GM12878 (cell line): Measurements from ENCODE around the gene JMJD6. TPM values are rescaled to one million over a fixed set of nuclear protein-coding genes. Genes with fewer than 3 reads are reported as not detected.

Source experiments
- BCL3 ChIP-seq: IDR thresholded peaks from 2 replicates; pipeline ENCODE4 v1.6.1; 2011; ENCODE audit warnings: borderline replicate concordance, low read depth, mild to moderate bottlenecking, moderate library complexity, low read length; ENCODE audit not compliant: insufficient read depth, poor library complexity, severe bottlenecking
- CBX3 ChIP-seq: fragments of 200-600 bp; sonication (generic); IDR thresholded peaks from 2 replicates; pipeline ENCODE4 v1.6.1; 2016; ENCODE audit warnings: low read depth, borderline replicate concordance
- IKZF2 ChIP-seq, 2 experiments: fragments of 450-650 bp; IDR thresholded peaks; 2 replicates each; pipeline ENCODE4 v1.6.1; 2017; ENCODE audit warnings: mild to moderate bottlenecking in 2 of 2, moderate library complexity in 2 of 2
- MXI1 ChIP-seq: fragments of 150-350 bp; IDR thresholded peaks from 2 replicates; pipeline ENCODE4 v1.6.1; 2011; ENCODE audit warnings: low read depth, mild to moderate bottlenecking, inconsistent platforms, low read length, improper control_type of control experiment
- MYB ChIP-seq: fragments of 150-350 bp; IDR thresholded peaks from 2 replicates; pipeline ENCODE4 v1.6.1; 2014; ENCODE audit warnings: mild to moderate bottlenecking, low read depth, low read length, borderline replicate concordance
- PBX3 ChIP-seq: IDR thresholded peaks from 2 replicates; pipeline ENCODE4 v1.6.1; 2011; ENCODE audit warnings: mild to moderate bottlenecking, low read depth, low read length, moderate library complexity; ENCODE audit not compliant: insufficient replicate concordance
- POLR2AphosphoS5 ChIP-seq: IDR thresholded peaks from 2 replicates; pipeline ENCODE4 v1.6.1; 2011; ENCODE audit warnings: mild to moderate bottlenecking, low read length, inconsistent platforms
- TCF12 ChIP-seq: IDR thresholded peaks from 2 replicates; pipeline ENCODE4 v1.6.1; 2011; ENCODE audit warnings: low read depth, mild to moderate bottlenecking, low read length
- ZBTB40 ChIP-seq: fragments of 450-650 bp; IDR thresholded peaks from 2 replicates; pipeline ENCODE4 v1.6.1; 2016; ENCODE audit warnings: mild to moderate bottlenecking, moderate library complexity, borderline replicate concordance
- ZNF24 ChIP-seq: fragments of 450-650 bp; IDR thresholded peaks from 2 replicates; pipeline ENCODE4 v1.6.1; 2017; ENCODE audit warnings: antibody characterized with exemption, mild to moderate bottlenecking
- polyA plus RNA-seq, 11 experiments: library from polyadenylated mRNA; depleted of rRNA in 4 of 11; unstranded in 6 of 11; stranded (reverse) in 5 of 11; fragments of >200 nt; fragmentation: Nextera tagmentation in 4 of 11; fragmentation: Illumina TruSeq in 1 of 11; extraction: Ambion mirVana in 4 of 11; extraction: Trizol in 1 of 11; gene quantifications; 1 replicate in 1 of 11; 2 replicates in 10 of 11; pipeline versions ENCODE4 v1.2.1 to v1.2.3, GENCODE V29; 2011 to 2016; ENCODE audit warnings: inconsistent platforms in 2 of 11, missing spikeins in 2 of 11, low read depth in 1 of 11
- total RNA-seq, 4 experiments: library from RNA; depleted of rRNA in 3 of 4; stranded (reverse); fragments of >200 nt in 3 of 4; fragmentation: Illumina TruSeq in 1 of 4; extraction: Trizol in 1 of 4; gene quantifications; 2 replicates each; pipeline versions ENCODE4 v1.2.1 to v1.2.3, GENCODE V29; 2013 to 2021
- TF ChIP-seq, protein P1 (sequence below): fragments of 450-650 bp; IDR thresholded peaks from 2 replicates; pipeline ENCODE4 v1.6.1; 2017; ENCODE audit warnings: borderline replicate concordance
- TF ChIP-seq, protein P2 (sequence below): fragments of 450-650 bp; IDR thresholded peaks from 2 replicates; pipeline ENCODE4 v1.6.1; 2017; ENCODE audit warnings: mild to moderate bottlenecking, moderate library complexity

Gene JMJD6
- total and polyA plus RNA-seq, 10 of the 15 experiments (the other 5 are each of a cell fraction or from before 2014, with no cell fraction given), result 1.2 to 36.0 (median 22.2) TPM

DNA sequence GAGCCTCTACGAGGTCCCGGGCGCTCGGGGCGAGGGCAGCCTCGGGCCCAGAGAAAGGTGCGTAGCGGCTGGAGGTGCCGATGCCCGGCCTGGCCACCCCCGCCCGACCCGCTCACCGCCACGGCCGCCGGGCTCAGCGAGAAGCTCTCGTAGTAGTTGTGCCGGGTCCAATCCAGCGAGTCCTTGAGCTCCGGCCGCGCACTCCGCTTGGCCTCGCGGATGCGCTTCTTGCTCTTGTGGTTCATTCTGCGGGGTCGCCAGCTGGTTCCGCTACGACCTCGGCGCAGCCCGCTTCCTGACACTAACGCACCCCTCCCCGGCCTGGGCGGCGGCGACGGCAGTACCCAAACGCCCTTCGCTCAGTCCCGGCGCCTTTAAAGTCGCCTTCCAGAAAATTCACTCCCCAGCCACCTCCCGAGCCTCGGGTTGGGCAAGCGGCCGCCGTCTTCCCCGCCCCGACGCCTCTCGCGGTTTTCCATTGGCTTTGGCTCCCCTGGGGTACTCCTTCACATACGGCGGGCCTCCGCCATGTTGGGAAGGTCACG lies at the start of gene JMJD6 (continued):
- TF ChIP-seq, protein P1, sequence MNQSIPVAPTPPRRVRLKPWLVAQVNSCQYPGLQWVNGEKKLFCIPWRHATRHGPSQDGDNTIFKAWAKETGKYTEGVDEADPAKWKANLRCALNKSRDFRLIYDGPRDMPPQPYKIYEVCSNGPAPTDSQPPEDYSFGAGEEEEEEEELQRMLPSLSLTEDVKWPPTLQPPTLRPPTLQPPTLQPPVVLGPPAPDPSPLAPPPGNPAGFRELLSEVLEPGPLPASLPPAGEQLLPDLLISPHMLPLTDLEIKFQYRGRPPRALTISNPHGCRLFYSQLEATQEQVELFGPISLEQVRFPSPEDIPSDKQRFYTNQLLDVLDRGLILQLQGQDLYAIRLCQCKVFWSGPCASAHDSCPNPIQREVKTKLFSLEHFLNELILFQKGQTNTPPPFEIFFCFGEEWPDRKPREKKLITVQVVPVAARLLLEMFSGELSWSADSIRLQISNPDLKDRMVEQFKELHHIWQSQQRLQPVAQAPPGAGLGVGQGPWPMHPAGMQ, result peak; percentile 65; the same call in 1 of the 2 replicates
- no peak for TF ChIP-seq BCL3
- TF ChIP-seq ZNF24, result no peak
- TF ChIP-seq IKZF2 (IDR thresholded peaks at IDR 0.05), result peak in 1 of 2 experiments; percentile 21; a peak in 1 of 4 replicates
- peak; percentile 81; the same call in 1 of the 2 replicates for TF ChIP-seq TCF12
- TF ChIP-seq, protein P2, sequence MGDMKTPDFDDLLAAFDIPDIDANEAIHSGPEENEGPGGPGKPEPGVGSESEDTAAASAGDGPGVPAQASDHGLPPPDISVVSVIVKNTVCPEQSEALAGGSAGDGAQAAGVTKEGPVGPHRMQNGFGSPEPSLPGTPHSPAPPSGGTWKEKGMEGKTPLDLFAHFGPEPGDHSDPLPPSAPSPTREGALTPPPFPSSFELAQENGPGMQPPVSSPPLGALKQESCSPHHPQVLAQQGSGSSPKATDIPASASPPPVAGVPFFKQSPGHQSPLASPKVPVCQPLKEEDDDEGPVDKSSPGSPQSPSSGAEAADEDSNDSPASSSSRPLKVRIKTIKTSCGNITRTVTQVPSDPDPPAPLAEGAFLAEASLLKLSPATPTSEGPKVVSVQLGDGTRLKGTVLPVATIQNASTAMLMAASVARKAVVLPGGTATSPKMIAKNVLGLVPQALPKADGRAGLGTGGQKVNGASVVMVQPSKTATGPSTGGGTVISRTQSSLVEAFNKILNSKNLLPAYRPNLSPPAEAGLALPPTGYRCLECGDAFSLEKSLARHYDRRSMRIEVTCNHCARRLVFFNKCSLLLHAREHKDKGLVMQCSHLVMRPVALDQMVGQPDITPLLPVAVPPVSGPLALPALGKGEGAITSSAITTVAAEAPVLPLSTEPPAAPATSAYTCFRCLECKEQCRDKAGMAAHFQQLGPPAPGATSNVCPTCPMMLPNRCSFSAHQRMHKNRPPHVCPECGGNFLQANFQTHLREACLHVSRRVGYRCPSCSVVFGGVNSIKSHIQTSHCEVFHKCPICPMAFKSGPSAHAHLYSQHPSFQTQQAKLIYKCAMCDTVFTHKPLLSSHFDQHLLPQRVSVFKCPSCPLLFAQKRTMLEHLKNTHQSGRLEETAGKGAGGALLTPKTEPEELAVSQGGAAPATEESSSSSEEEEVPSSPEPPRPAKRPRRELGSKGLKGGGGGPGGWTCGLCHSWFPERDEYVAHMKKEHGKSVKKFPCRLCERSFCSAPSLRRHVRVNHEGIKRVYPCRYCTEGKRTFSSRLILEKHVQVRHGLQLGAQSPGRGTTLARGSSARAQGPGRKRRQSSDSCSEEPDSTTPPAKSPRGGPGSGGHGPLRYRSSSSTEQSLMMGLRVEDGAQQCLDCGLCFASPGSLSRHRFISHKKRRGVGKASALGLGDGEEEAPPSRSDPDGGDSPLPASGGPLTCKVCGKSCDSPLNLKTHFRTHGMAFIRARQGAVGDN, result no peak
- TF ChIP-seq MYB, result no peak
- TF ChIP-seq ZBTB40, result peak; percentile 10; the same call in 1 of the 2 replicates
- peak; percentile 92; the same call in 1 of the 2 replicates for TF ChIP-seq POLR2AphosphoS5
- TF ChIP-seq PBX3, result no peak
- TF ChIP-seq CBX3, result no peak
- TF ChIP-seq MXI1, result no peak
